ENCODE results near the gene TBC1D14. TPM values are rescaled to one million over a fixed set of nuclear protein-coding genes. Genes with fewer than 3 reads are reported as not detected.

TBC1D14 gene
- total RNA-seq, 2 donors from 2014 or later: 43.2 to 46.6 TPM

GRCh38 chr4:6916587-6917460 is 7.2 kb downstream of the TBC1D14 start:
- Histone ChIP-seq H3K4me1 (peaks cover 30% of the 10 kb centered on the region), H3K4me3 (peak overlapping the region; percentile 3), H3K27ac (peak overlapping the region; percentile 87), H3K9me3 (no peaks in the 10 kb centered on the region), H3K27me3 (no peaks in the 10 kb centered on the region), H3K36me3 (no peaks in the 10 kb centered on the region), H3K9ac (ENCODE audit: low read depth in 2 of 2, low read length in 2 of 2) (peak overlapping the region; percentile 31 to 61)
- intact Hi-C loops (cut with DNase I): no loop called here
- TF ChIP-seq CTCF (IDR thresholded peaks at IDR 0.05): no peak
- DNase-seq: peak; percentile 85

- Histone ChIP-seq H3K36me3 (no peaks in the 10 kb centered on the region), H3K9me3 (no peaks in the 10 kb centered on the region), H3K27me3 (no peaks in the 10 kb centered on the region), H3K4me1 (peaks cover 30% of the 10 kb centered on the region), H3K27ac (peak overlapping the region; percentile 87), H3K4me3 (peak overlapping the region; percentile 8), H3K9ac (ENCODE audit: low read depth in 2 of 2, low read length in 2 of 2) (peak overlapping the region; percentile 31 to 61)
- DNase-seq: peak; percentile 96
- peak; percentile 61 for TF ChIP-seq CTCF (IDR thresholded peaks at IDR 0.05)
- intact Hi-C loops (cut with DNase I): no loop called here
Observed at GRCh38 chr4:6917461-6918271, 8.0 kb downstream of the TBC1D14 start.

GRCh38 chr4:6918338-6918737 is 8.7 kb downstream of the TBC1D14 start:
- H3K36me3 ChIP-seq: no peaks in the 10 kb centered on the region
- H3K27ac ChIP-seq: peak overlapping the region; percentile 87
- no peaks in the 10 kb centered on the region for H3K9me3 ChIP-seq
- peak overlapping the region in 1 of 2 donors; percentile 61 for H3K9ac ChIP-seq (ENCODE audit: low read depth in 2 of 2, low read length in 2 of 2)
- TF ChIP-seq CTCF (IDR thresholded peaks at IDR 0.05): no peak
- H3K4me3 ChIP-seq: peak overlapping the region; percentile 8
- peaks cover 30% of the 10 kb centered on the region for H3K4me1 ChIP-seq
- no peak for DNase-seq
- intact Hi-C loops (cut with DNase I): no loop called here
- no peaks in the 10 kb centered on the region for H3K27me3 ChIP-seq

GRCh38 chr4:6920171-6920570 is 10.5 kb downstream of the TBC1D14 start:
- Histone ChIP-seq H3K9ac (ENCODE audit: low read depth in 2 of 2, low read length in 2 of 2) (no peak overlapping the region), H3K27me3 (no peaks in the 10 kb centered on the region), H3K4me3 (no peak overlapping the region), H3K36me3 (peaks cover 13% of the 10 kb centered on the region), H3K27ac (no peak overlapping the region), H3K4me1 (peaks cover 30% of the 10 kb centered on the region), H3K9me3 (no peaks in the 10 kb centered on the region)
- intact Hi-C loops (cut with DNase I): no loop called here
- DNase-seq: no peak
- TF ChIP-seq CTCF (IDR thresholded peaks at IDR 0.05): no peak

GRCh38 chr4:6923507-6923906 is 13.9 kb downstream of the TBC1D14 start:
- no peak for DNase-seq
- intact Hi-C loops (cut with DNase I): no loop called here
- no peak for TF ChIP-seq CTCF (IDR thresholded peaks at IDR 0.05)

More at GRCh38 chr4:6923507-6923906, 13.9 kb downstream of the TBC1D14 start:
- H3K9me3 ChIP-seq: no peaks in the 10 kb centered on the region
- no peak overlapping the region for H3K9ac ChIP-seq (ENCODE audit: low read depth in 2 of 2, low read length in 2 of 2)
- peaks cover 13% of the 10 kb centered on the region for H3K36me3 ChIP-seq
- no peak overlapping the region for H3K4me3 ChIP-seq
- peaks cover 21% of the 10 kb centered on the region for H3K4me1 ChIP-seq
- no peaks in the 10 kb centered on the region for H3K27me3 ChIP-seq
- H3K27ac ChIP-seq: no peak overlapping the region

Measured in colonic mucosa (tissue), 4 donors.